ENCODE results near the gene RAB34.

DNA sequence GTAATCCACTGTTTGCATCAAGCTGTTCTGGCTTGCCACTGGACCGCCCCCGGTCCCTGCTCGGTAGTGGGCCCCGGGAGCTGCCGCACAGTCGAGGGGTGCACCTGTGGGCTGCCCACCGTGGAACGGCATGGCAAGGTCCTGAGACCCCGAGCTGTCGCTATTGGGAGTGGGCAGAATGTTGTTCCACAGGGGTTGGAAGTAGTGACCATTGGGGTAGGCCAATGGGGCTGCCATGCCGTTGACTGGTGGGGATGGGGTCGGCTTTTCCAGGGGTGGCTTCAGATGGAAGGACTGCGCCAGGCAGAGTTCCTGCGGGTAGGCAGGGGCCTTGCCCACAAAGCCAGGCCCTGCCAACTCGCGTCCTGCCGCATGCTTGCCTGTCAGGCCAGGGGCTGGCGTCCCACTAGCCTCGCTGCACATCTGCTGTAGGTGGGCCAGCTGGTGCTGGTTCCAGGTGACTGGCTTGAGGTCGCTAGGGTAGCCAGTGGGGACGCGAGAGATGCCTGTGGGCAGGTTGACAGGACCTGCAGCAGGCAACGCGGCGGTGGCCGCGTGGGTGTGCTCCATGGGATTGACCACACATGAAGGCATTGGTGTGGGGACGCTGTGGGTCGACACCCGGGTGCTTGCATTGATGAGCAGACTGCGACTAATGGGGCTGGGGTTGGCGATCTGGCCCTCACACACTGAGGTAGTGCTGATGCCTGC is 40.9 kb upstream of the RAB34 start:
- TF ChIP-seq, protein P1, sequence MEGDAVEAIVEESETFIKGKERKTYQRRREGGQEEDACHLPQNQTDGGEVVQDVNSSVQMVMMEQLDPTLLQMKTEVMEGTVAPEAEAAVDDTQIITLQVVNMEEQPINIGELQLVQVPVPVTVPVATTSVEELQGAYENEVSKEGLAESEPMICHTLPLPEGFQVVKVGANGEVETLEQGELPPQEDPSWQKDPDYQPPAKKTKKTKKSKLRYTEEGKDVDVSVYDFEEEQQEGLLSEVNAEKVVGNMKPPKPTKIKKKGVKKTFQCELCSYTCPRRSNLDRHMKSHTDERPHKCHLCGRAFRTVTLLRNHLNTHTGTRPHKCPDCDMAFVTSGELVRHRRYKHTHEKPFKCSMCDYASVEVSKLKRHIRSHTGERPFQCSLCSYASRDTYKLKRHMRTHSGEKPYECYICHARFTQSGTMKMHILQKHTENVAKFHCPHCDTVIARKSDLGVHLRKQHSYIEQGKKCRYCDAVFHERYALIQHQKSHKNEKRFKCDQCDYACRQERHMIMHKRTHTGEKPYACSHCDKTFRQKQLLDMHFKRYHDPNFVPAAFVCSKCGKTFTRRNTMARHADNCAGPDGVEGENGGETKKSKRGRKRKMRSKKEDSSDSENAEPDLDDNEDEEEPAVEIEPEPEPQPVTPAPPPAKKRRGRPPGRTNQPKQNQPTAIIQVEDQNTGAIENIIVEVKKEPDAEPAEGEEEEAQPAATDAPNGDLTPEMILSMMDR (conservative IDR thresholded peaks at IDR 0.05; ENCODE audit: low read depth, low read length) = no peak
- no peak for TF ChIP-seq EZH2 (IDR thresholded peaks at IDR 0.05; ENCODE audit: borderline replicate concordance, low read depth, low read length, poor library complexity, severe bottlenecking)
